ENCODE data around the gene ANKRD11.

DNA sequence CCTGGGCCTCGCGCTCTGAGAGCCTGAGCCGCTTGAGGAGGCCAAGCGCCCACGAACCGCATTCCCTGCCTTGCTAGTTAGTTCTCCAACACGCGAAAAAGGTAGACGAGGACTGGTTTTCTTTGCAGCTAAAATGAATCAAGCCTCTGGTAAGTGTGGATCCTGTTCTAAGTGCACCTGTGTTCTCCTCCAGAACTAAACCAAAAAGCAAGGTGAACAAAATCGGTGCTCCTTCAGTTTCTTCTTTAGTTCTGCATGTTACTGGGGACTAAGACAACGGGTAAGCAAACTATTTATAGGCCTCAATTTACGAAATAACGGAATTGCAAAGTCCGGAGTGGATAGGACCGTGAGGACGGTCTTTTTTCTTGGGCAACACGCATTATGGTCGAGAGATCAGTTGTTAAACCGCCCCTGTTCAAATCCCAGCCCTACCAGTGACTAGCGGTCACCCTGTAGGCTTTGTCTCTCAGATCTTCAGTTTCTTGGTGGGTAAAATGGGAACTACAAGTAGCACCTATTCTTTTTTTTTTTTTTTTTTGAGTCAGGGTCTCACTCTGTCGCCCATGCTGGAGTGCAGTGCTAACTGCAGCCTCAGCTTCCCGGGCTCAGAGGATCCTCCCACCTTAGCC is 993 bp upstream of the ANKRD11 start:
- TF ChIP-seq POLR2A (IDR thresholded peaks at IDR 0.05; ENCODE audit: low read length): no peak
- TF ChIP-seq GATA1 (IDR thresholded peaks at IDR 0.05; ENCODE audit: low read depth, low read length): no peak
